Prostate gland (tissue), 2 donors: ENCODE results near the gene NUMB. TPM values are rescaled to one million over a fixed set of nuclear protein-coding genes. Genes with fewer than 3 reads are reported as not detected.

Experiments
- DNase-seq: peaks from one replicate; pipeline ENCODE4 v3.0.0-alpha.2; 2019; ENCODE audit warnings: low spot score
- H3K27ac ChIP-seq, 2 donors: fragments of 200-600 bp; sonication (generic); 2 replicates each; pipeline ENCODE4 v1.5.1; 2017 to 2019
- H3K27me3 ChIP-seq: fragments of 200-600 bp; sonication (generic); replicated peaks from 2 replicates; pipeline ENCODE4 v1.5.1; 2019; ENCODE audit not compliant: insufficient read depth
- H3K36me3 ChIP-seq, 2 donors: fragments of 200-600 bp; sonication (generic); 1 replicate in 1 of 2; 2 replicates in 1 of 2; pipeline versions ENCODE4 v1.5.1 to v1.8.1; 2017 to 2019
- H3K4me1 ChIP-seq: fragments of 200-600 bp; sonication (generic); replicated peaks from 2 replicates; pipeline ENCODE4 v1.5.1; 2019
- H3K4me3 ChIP-seq, 2 donors: fragments of 200-600 bp; sonication (generic); 2 replicates each; pipeline ENCODE4 v1.5.1; 2017 to 2019
- H3K9me3 ChIP-seq: fragments of 200-600 bp; sonication (generic); 2 replicates; pipeline ENCODE4 v1.5.1; 2017
- CTCF ChIP-seq, 4 experiments: fragments of 200-600 bp in 2 of 4; fragments of 450-650 bp in 2 of 4; sonication (generic) in 2 of 4; IDR thresholded peaks; 1 replicate in 3 of 4; 2 replicates in 1 of 4; pipeline ENCODE4 v1.5.1; 2016 to 2019; ENCODE audit warnings: antibody characterized with exemption in 4 of 4, mild to moderate bottlenecking in 2 of 4, moderate library complexity in 2 of 4
- POLR2A ChIP-seq: fragments of 450-650 bp; IDR thresholded peaks from one replicate; pipeline ENCODE4 v1.6.1; 2016; ENCODE audit warnings: antibody characterized with exemption, mild to moderate bottlenecking
- POLR2AphosphoS5 ChIP-seq: sonication (generic); formaldehyde crosslinking; IDR thresholded peaks from one replicate; pipeline ENCODE4 v1.6.1; 2017; ENCODE audit warnings: antibody characterized with exemption
- WGBS: methylation state at CpG from one replicate; pipeline ENCODE4 v1.1.5; 2018; 5-methylcytosine and 5-hydroxymethylcytosine counted together
- intact Hi-C: fragments of 100-400 bp; cut with DNase I; formaldehyde crosslinking; loops from one replicate; pipeline ENCODE4 v1.14.2; 2022
- total RNA-seq, 2 donors: library from RNA; depleted of rRNA; stranded (reverse); fragments of >200 nt; gene quantifications; one replicate each; pipeline ENCODE4 v1.1.0, GENCODE V29; 2016

Gene NUMB
- total RNA-seq, 2 donors from 2014 or later = 38.4 to 57.8 TPM

- Histone ChIP-seq H3K4me3 (no peak overlapping the region), H3K4me1 (peaks cover 10% of the 10 kb centered on the region), H3K27ac (no peak overlapping the region), H3K36me3 (no peaks in the 10 kb centered on the region), H3K27me3 (no peaks in the 10 kb centered on the region), H3K9me3 (no peaks in the 10 kb centered on the region)
- intact Hi-C loops = no loop called here
- 62% methylated on average over 6 of the region's 6 CpGs for WGBS
- no peak for DNase-seq
- TF ChIP-seq CTCF (IDR thresholded peaks at IDR 0.05) (no peak), POLR2A (no peak), POLR2AphosphoS5 (no peak)
These were observed 31.3 kb upstream of the NUMB start for GRCh38 chr14:73489481-73490175.

- Histone ChIP-seq H3K4me3 (no peak overlapping the region), H3K27me3 (no peaks in the 10 kb centered on the region), H3K4me1 (no peaks in the 10 kb centered on the region), H3K9me3 (no peaks in the 10 kb centered on the region), H3K27ac (no peak overlapping the region), H3K36me3 (no peaks in the 10 kb centered on the region)
- DNase-seq = no peak
- WGBS = 93% methylated on average over 15 of the region's 15 CpGs
- no peak for TF ChIP-seq CTCF (IDR thresholded peaks at IDR 0.05)
- no peak for TF ChIP-seq POLR2A
- TF ChIP-seq POLR2AphosphoS5 = no peak
- intact Hi-C loops = no loop called here
These were observed 20.3 kb upstream of the NUMB start for GRCh38 chr14:73478684-73479083.

- Histone ChIP-seq H3K27ac (no peak overlapping the region), H3K27me3 (no peaks in the 10 kb centered on the region), H3K4me1 (no peaks in the 10 kb centered on the region), H3K9me3 (no peaks in the 10 kb centered on the region), H3K4me3 (no peak overlapping the region), H3K36me3 (no peaks in the 10 kb centered on the region)
- no peak for TF ChIP-seq POLR2AphosphoS5
- no peak for TF ChIP-seq CTCF (IDR thresholded peaks at IDR 0.05)
- no peak for TF ChIP-seq POLR2A
- DNase-seq = no peak
- 69% methylated on average over 6 of the region's 6 CpGs for WGBS
- intact Hi-C loops = no loop called here
These were observed 19.4 kb upstream of the NUMB start for GRCh38 chr14:73477618-73478266.

- Histone ChIP-seq H3K36me3 (no peaks in the 10 kb centered on the region), H3K27me3 (no peaks in the 10 kb centered on the region), H3K27ac (no peak overlapping the region), H3K4me3 (no peak overlapping the region), H3K4me1 (no peaks in the 10 kb centered on the region), H3K9me3 (no peaks in the 10 kb centered on the region)
- intact Hi-C loops = no loop called here
- DNase-seq = no peak
- no peak for TF ChIP-seq CTCF (IDR thresholded peaks at IDR 0.05)
- TF ChIP-seq POLR2AphosphoS5 = no peak
- TF ChIP-seq POLR2A = no peak
- 40% methylated on average over 3 of the region's 3 CpGs for WGBS
These were observed 18.1 kb upstream of the NUMB start for GRCh38 chr14:73476451-73476931.

GRCh38 chr14:73474952-73475351, 16.6 kb upstream of the NUMB start:
- TF ChIP-seq POLR2A (no peak), CTCF (IDR thresholded peaks at IDR 0.05) (no peak), POLR2AphosphoS5 (no peak)
- Histone ChIP-seq H3K4me1 (no peaks in the 10 kb centered on the region), H3K27ac (no peak overlapping the region), H3K27me3 (no peaks in the 10 kb centered on the region), H3K9me3 (no peaks in the 10 kb centered on the region), H3K4me3 (no peak overlapping the region), H3K36me3 (no peaks in the 10 kb centered on the region)
- intact Hi-C loops = no loop called here
- WGBS = 62% methylated on average over 4 of the region's 4 CpGs
- no peak for DNase-seq
